Small intestine (tissue), 7 donors: ENCODE results near the gene FRMPD2. TPM values are rescaled to one million over a fixed set of nuclear protein-coding genes. Genes with fewer than 3 reads are reported as not detected.

ENCODE experiments used
- DNase-seq, 2 donors: peaks; one replicate each; pipeline versions ENCODE4 v3.0.0 to v3.0.0-alpha.2; 2013
- FAIRE-seq: peaks from 2 replicates; lab custom pipeline; 2012; peaks lifted over from hg19 to GRCh38; lab: Jason Lieb, UNC
- H3K27ac ChIP-seq, 3 donors: one replicate each; pipeline ENCODE4 v1.5.1; 2013; ENCODE audit warnings: low read length in 2 of 3, mild to moderate bottlenecking in 2 of 3, control low read depth in 1 of 3, inconsistent platforms in 1 of 3, low read depth in 1 of 3, moderate library complexity in 1 of 3
- H3K27me3 ChIP-seq, 3 donors: one replicate each; pipeline ENCODE4 v1.6.1; 2013; ENCODE audit warnings: low read length in 3 of 3, inconsistent platforms in 1 of 3; ENCODE audit not compliant: control insufficient read depth in 3 of 3, insufficient read depth in 3 of 3
- H3K36me3 ChIP-seq, 3 donors: one replicate each; pipeline ENCODE4 v1.6.1; 2013; ENCODE audit warnings: low read length in 3 of 3, inconsistent platforms in 1 of 3, low read depth in 1 of 3, mild to moderate bottlenecking in 1 of 3, moderate library complexity in 1 of 3; ENCODE audit not compliant: control insufficient read depth in 3 of 3, insufficient read depth in 2 of 3
- H3K4me1 ChIP-seq, 3 donors: one replicate each; pipeline ENCODE4 v1.6.1; 2013; ENCODE audit warnings: low read length in 2 of 3, inconsistent platforms in 1 of 3, low read depth in 1 of 3, mild to moderate bottlenecking in 1 of 3, moderate library complexity in 1 of 3; ENCODE audit not compliant: control insufficient read depth in 3 of 3, insufficient read depth in 2 of 3
- H3K4me3 ChIP-seq, 3 donors: one replicate each; pipeline ENCODE4 v1.5.1; 2013; ENCODE audit warnings: low read length in 3 of 3, control low read depth in 1 of 3, inconsistent platforms in 1 of 3, low read depth in 1 of 3, mild to moderate bottlenecking in 1 of 3, moderate library complexity in 1 of 3
- H3K9me3 ChIP-seq, 2 donors: one replicate each; pipeline ENCODE4 v1.6.1; 2013; ENCODE audit warnings: low read depth in 1 of 2, low read length in 1 of 2; ENCODE audit not compliant: control insufficient read depth in 2 of 2, insufficient read depth in 1 of 2
- WGBS, 3 donors: extraction: QIAGEN DNeasy Blood & Tissue Kit; methylation state at CpG; one replicate each; pipeline ENCODE4 v1.1.7; 2013; 5-methylcytosine and 5-hydroxymethylcytosine counted together
- polyA plus RNA-seq, 4 donors: library from polyadenylated mRNA; stranded (reverse) in 3 of 4; unstranded in 1 of 4; fragments of 200-250 nt in 3 of 4; fragments of 120-200 nt in 1 of 4; gene quantifications; one replicate each; pipeline versions ENCODE4 v1.2.1 to v1.2.3, GENCODE V29; 2013
- donor health status: healthy with polysubstance abuse.
- donor health status: control.
- donor health status: control.
- donor health status: Bipolar disorder and iron deficiency.
- donor health status: healthy.

FRMPD2 gene
- polyA plus RNA-seq, 4 donors = 0.03 TPM; not detected in 3

DNA sequence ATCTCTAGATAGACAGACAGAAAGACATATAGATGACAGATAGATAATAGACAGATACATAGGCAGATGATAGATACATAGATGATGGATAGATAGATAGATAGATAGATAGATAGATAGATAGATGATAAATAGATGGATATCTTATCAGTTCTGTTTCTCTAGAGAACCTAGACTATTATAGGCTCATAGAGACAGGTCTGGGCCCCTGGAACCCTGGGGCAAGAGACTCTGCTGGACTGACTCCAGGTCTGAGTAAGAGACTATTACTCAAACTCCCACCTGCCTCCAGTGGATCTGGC is 58.3 kb downstream of the FRMPD2 start:
- Histone ChIP-seq H3K4me1 (no peaks in the 10 kb centered on the region), H3K27me3 (peaks cover 0 to 2% (median 0%) of the 10 kb centered on the region in 3 donors), H3K36me3 (no peaks in the 10 kb centered on the region), H3K27ac (no peak overlapping the region), H3K4me3 (no peak overlapping the region), H3K9me3 (peaks cover 0 to 9% of the 10 kb centered on the region in 2 donors)
- no peak for FAIRE-seq
- no peak for DNase-seq

DNA sequence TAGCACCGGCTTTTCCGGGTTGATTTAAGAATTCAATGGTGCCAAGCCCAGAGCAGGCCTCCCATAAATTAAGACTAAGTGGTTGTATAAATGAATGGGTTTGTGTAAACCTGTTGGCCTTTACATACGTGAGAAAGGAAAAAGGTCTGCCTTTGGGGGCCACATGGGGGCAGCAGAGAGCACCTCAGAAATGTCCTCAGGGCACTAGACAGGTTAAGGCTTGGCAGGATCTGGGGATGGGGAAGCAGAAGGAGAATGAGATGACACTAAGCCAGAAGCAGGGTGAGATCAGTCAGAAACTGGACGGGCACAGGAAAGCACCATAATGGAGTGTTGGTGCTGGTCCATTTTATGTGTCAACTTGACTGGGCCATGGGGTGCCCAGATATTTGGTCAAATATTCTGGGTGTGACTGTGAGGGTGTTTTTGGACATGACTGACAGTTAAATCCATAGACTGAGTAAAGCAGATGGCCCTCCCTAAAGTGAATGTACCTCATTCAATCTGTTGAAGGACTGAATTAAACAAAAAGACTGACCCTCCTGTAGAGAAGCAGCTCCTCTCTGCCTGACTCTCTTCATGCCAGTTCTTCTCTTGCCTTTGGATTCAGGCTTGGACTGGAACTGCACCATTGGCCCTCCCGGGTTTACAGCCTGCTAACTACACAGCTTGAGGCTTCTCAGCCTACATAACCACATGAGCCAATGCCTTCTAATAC is 58.9 kb downstream of the FRMPD2 start:
- H3K36me3 ChIP-seq = no peaks in the 10 kb centered on the region
- WGBS, 3 donors = 59 to 70% (median 61%) methylated on average over 5 of the region's 5 CpGs
- FAIRE-seq = no peak

DNA sequence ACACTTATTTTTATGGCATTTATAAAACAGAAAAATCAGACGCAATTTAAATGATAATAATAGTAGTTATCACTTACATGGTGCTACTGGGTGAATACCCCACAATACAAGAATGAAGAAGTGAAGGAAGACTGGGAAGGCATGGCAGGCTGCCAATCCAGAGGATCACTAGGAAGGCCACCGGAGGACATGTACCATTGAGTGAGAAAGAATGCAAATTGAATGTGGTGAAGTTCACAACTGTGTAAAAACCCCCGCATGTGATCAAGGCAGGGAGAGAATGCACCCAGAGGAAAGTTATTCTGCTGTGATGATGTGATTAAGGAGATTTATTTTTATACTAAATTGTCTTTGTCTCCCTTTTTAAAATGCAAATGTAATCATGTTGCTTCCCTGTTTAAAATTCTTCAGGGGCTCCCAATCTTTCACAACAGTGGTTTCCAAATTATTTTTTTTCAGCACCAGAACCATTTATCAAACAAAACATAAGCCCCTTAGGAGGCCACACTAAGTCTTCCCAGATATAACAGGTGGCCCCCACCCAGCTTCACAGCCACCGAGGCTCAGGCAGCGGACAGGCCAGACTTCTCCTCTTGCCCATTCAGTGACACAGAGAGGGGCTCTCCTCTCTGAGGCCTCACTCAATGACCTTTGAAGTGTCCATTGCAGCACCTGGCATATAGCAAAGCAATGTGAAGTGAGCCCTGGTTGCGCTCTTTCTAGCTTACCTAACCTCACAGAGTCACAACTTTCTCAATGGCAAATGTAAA is 59.6 kb downstream of the FRMPD2 start:
- H3K4me1 ChIP-seq = no peaks in the 10 kb centered on the region
- peaks cover 0 to 9% of the 10 kb centered on the region in 2 donors for H3K9me3 ChIP-seq
- H3K27me3 ChIP-seq = peaks cover 0 to 2% (median 0%) of the 10 kb centered on the region in 3 donors
- FAIRE-seq (no peak), DNase-seq (no peak)
- no peaks in the 10 kb centered on the region for H3K36me3 ChIP-seq
- H3K4me3 ChIP-seq = no peak overlapping the region
- H3K27ac ChIP-seq = no peak overlapping the region
- WGBS, 3 donors = 84 to 89% (median 88%) methylated on average over 6 of the region's 6 CpGs

More for the DNA sequence above, 58.9 kb downstream of the FRMPD2 start:
- Histone ChIP-seq H3K4me1 (no peaks in the 10 kb centered on the region), H3K27ac (no peak overlapping the region), H3K4me3 (no peak overlapping the region), H3K9me3 (peaks cover 0 to 9% of the 10 kb centered on the region in 2 donors), H3K27me3 (peaks cover 0 to 2% (median 0%) of the 10 kb centered on the region in 3 donors)
- DNase-seq = peak; percentile 56 to 58

DNA sequence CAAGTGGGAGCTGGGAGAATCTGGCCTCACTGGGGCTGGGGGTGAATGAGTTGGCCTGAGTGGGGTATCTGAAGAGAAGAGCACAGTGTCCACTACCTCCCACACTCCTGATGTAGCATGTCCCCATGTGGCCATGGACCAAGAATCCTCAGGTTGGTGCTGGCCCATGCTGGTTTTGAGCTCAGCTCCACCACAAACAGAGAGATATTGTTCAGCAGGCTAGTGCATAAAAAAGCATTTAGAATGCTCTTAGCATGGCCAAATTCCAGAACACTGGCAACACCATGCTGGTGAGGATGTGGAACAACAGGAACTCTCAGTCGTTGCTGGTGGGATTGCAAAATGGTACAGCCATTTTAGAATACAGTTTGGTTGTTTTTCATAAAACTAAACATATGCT is 61.4 kb downstream of the FRMPD2 start:
- 59 to 75% (median 69%) methylated on average over 1 of the region's 1 CpG for WGBS, 3 donors
- H3K36me3 ChIP-seq = no peaks in the 10 kb centered on the region
- H3K4me1 ChIP-seq = no peaks in the 10 kb centered on the region
- H3K9me3 ChIP-seq = peaks cover 0 to 6% of the 10 kb centered on the region in 2 donors
- H3K27me3 ChIP-seq = peaks cover 0 to 2% (median 0%) of the 10 kb centered on the region in 3 donors
- no peak for FAIRE-seq
- H3K4me3 ChIP-seq = no peak overlapping the region
- H3K27ac ChIP-seq = no peak overlapping the region
- no peak for DNase-seq

DNA sequence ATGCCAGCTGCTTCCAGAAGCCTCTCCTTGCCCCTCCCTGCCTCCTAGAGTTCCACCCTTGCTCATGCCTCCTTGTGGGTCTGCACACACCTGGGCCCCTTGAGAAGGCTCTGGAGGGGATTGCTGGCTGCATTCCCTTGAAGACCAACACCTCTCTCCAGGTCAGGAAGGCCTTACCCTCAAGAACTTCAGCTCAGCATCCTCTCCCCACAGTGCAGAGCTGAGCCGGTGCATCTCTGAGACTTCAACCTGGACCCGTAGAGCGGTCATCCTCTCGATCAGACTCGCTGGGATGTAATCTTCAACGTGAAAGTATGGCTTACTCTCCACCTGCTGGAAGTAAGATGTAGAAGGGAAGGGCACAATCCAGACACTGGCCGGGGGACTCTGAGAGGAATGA is 62.7 kb downstream of the FRMPD2 start:
- FAIRE-seq (no peak), DNase-seq (no peak)
- no peak overlapping the region for H3K4me3 ChIP-seq
- H3K27ac ChIP-seq = no peak overlapping the region
- WGBS, 3 donors = 90 to 92% (median 91%) methylated on average over 7 of the region's 7 CpGs
- H3K4me1 ChIP-seq = no peaks in the 10 kb centered on the region
- peaks cover 0 to 2% (median 0%) of the 10 kb centered on the region in 3 donors for H3K27me3 ChIP-seq
- H3K36me3 ChIP-seq = no peaks in the 10 kb centered on the region
- H3K9me3 ChIP-seq = peaks cover 0 to 6% of the 10 kb centered on the region in 2 donors

DNA sequence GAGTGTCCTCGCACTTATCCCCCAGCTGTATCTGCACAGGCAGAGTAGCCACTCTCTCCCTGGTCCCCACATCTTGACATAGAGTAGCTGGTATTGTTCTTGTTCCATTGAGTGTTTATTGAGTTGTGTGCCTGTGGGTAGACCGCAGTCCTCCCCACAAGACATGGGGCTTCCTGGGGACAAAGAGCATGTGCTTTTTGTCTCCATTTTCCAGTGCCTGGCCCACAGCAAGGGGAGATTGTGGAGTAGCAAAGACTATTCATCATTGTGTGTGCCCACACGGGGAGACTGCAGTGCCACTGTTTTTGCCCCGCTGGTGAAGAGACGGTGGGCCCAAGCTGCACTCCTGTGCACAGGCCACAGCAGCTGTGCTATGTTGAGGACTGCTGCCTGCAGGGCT is 63.5 kb downstream of the FRMPD2 start:
- Histone ChIP-seq H3K4me3 (no peak overlapping the region), H3K27ac (no peak overlapping the region), H3K9me3 (peaks cover 0 to 6% of the 10 kb centered on the region in 2 donors), H3K36me3 (no peaks in the 10 kb centered on the region), H3K4me1 (no peaks in the 10 kb centered on the region), H3K27me3 (peaks cover 0 to 2% (median 0%) of the 10 kb centered on the region in 3 donors)
- FAIRE-seq (no peak), DNase-seq (no peak)
- 93 to 96% (median 95%) methylated on average over 5 of the region's 5 CpGs for WGBS, 3 donors

DNA sequence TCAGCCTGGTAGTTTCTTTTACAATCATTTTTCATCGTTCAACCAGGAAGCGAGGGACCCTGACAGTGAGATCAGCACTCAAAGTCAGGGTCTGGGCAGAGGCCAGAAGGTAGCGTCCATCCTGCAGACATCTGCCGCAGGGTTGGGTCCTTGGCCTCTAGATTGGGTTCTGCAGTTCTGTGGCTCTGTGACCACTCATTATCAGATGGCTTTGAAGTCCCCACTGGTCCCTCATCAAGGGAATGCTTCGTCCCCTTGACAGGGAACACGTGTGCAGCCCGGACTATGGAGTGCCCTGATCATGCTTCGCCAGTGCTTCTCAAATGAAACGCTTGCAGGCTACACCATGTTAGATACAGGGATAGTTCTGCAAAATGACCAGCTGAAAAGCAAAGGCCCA is 64.1 kb downstream of the FRMPD2 start:
- H3K27ac ChIP-seq = no peak overlapping the region
- DNase-seq = no peak
- no peak overlapping the region for H3K4me3 ChIP-seq
- peaks cover 0 to 2% (median 0%) of the 10 kb centered on the region in 3 donors for H3K27me3 ChIP-seq
- no peaks in the 10 kb centered on the region for H3K4me1 ChIP-seq
- H3K36me3 ChIP-seq = no peaks in the 10 kb centered on the region
- no peak for FAIRE-seq
- peaks cover 0 to under 1% of the 10 kb centered on the region in 2 donors for H3K9me3 ChIP-seq
- WGBS, 3 donors = 88 to 93% (median 93%) methylated on average over 9 of the region's 9 CpGs

DNA sequence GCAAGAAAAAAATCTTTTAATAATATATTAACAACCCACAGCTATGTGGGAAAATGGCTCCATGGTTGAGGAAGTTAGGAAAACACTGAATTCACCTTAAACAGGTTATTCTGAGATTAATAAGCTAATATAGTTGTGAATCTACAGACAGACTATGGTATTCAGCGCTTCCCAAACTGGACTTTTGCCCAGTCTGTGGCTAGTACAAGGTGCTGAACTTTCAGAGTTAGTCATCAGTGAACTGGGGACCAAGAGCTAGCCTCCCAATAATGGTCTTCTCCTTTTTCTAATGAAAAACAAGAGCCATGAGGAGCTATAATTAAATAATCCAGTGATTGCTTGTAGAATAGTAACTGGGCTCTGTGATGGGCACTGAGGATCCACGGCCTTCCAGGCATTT is 65.3 kb downstream of the FRMPD2 start:
- no peaks in the 10 kb centered on the region for H3K4me1 ChIP-seq
- H3K27ac ChIP-seq = no peak overlapping the region
- FAIRE-seq (no peak), DNase-seq (no peak)
- H3K36me3 ChIP-seq = no peaks in the 10 kb centered on the region
- peaks cover 0 to 2% (median 0%) of the 10 kb centered on the region in 3 donors for H3K27me3 ChIP-seq
- no peaks in the 10 kb centered on the region for H3K9me3 ChIP-seq
- 51 to 77% (median 64%) methylated on average over 2 of the region's 2 CpGs for WGBS, 3 donors
- no peak overlapping the region for H3K4me3 ChIP-seq
